Brain microvascular endothelial cell (primary cell): ENCODE results near the gene CYP11A1.

Source experiments
- DNase-seq: peaks from one replicate; pipeline ENCODE4 v3.0.0-alpha.2; 2020
- H3K27ac ChIP-seq: fragments of 250-450 bp; sonication (Bioruptor Pico); 2 replicates; pipeline ENCODE4 v1.5.1; 2020; ENCODE audit warnings: mild to moderate bottlenecking, moderate library complexity
- H3K27me3 ChIP-seq: fragments of 250-450 bp; sonication (Bioruptor Pico); replicated peaks from 2 replicates; pipeline ENCODE4 v1.5.1; 2020; ENCODE audit warnings: mild to moderate bottlenecking
- H3K36me3 ChIP-seq: fragments of 250-450 bp; sonication (Bioruptor Pico); replicated peaks from 2 replicates; pipeline ENCODE4 v1.5.1; 2020; ENCODE audit warnings: mild to moderate bottlenecking
- H3K4me3 ChIP-seq: 2 replicates; pipeline ENCODE4 v1.5.1; 2011; ENCODE audit warnings: low read depth, mild to moderate bottlenecking, control low read depth, low read length, moderate library complexity
- CTCF ChIP-seq: IDR thresholded peaks from 2 replicates; pipeline ENCODE4 v1.5.1; 2011; ENCODE audit warnings: low read depth, mild to moderate bottlenecking, moderate library complexity, low read length, control low read depth, inconsistent platforms; ENCODE audit errors: missing control alignments
- in situ Hi-C: cut with HindIII; loops from 2 replicates; pipeline ENCODE4 v1.10.0; 2017; ENCODE audit warnings: low sequenced_read_pairs, low pct_ligation_motif_present

Gene CYP11A1

DNA sequence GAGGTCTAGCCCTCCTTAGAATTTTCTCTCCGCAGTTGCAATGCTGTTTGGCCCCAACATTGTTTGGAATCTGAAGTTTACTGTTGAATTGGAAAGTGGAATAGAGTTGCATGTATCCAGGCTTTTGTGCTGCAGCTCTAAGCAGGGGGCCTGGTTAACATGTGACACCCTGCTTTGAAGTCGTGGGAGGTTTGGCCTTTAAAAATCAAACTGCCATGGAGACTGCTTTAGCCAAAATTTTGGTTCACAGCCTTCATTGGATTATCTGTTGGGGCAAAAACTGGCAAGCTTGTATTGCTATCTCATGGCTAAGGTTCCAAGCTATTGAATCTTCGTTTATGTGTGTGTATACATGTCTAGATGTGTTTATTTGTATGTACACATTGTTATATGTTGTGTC, 15.8 kb downstream of the CYP11A1 start:
- TF ChIP-seq CTCF = no peak
- Histone ChIP-seq H3K36me3 (no peaks in the 10 kb centered on the region), H3K4me3 (no peak overlapping the region), H3K27ac (no peak overlapping the region), H3K27me3 (no peaks in the 10 kb centered on the region)
- no peak for DNase-seq
- in situ Hi-C loops = loop anchor here (25.0 kb wide), 1 partner anchor 411 kb away; no protein-coding TSS in a partner anchor

DNA sequence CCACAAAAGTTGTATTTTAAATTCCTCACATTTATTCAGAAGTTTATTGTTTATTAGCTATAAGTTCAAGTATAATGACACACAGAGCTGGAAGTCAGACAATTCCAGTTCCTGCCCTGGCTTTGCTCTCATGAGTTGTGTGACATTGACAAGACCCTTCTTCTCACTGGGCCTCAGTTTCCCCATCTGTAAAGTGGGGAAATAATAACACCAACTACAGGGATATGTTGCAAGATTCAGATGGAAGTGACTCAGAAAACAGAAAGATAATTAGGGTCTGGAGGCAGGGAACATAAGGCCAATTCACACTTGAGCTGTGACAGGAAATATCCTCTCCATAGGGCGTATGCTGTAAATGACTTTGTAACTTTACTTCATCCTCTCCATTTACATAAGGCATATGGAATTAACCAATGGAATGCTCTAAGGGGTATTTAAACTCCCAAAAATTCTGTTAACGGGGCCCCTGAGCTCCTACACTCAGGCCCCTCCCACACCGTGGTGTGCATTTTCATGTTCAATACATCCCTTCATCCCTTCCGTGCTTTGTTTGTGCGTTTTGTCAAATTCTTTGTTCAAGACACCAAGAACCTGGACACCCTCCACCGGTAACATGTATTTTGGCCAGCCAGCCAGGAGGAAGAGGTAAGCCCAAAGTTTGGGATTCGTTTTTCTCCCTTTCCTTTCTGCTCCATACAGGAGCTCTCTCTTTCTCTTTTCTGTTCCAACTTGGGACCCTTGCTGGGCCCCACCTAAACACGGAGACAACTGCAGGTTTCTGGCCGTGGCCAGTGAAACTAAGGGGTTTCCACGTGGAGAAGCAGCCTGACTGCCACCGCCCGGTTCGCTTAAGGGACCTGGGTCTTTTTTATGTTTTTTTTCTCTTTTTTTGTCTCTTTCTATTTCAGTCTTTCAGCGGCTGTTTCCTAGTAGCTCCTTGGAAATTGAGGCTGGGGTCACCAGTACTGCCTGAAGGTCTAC, 16.9 kb downstream of the CYP11A1 start:
- H3K4me3 ChIP-seq = no peak overlapping the region
- in situ Hi-C loops = loop anchor here (25.0 kb wide), 1 partner anchor 412 kb away; no protein-coding TSS in a partner anchor
- DNase-seq = no peak
- H3K27ac ChIP-seq = no peak overlapping the region
- H3K36me3 ChIP-seq = no peaks in the 10 kb centered on the region
- TF ChIP-seq CTCF = no peak
- H3K27me3 ChIP-seq = no peaks in the 10 kb centered on the region

DNA sequence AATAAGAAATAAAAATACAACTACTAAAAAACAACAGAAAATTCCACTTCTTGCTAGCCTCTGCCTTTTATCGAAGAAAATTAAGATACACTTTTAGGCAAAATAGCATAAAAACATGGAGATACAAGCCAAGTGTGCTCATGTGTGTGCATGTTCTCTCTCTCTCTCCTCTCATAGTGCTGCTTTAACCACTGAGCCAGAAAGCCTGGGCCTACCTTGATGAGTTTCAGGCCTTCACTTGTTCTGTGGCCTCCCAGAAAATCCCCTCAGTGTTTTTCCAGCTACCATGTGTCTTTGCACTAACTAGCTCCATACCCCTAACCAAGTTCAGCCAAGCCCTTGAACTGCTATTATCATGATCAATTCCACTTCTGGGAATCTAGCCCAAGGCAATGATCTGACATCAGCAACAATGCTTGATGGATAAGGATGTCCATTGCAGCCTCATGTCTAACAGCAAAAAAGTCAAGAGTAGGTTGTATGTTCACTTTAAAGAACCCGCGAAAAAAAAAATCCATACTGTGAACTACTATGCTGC, 18.1 kb downstream of the CYP11A1 start:
- Histone ChIP-seq H3K4me3 (no peak overlapping the region), H3K27ac (no peak overlapping the region), H3K36me3 (no peaks in the 10 kb centered on the region), H3K27me3 (no peaks in the 10 kb centered on the region)
- DNase-seq = no peak
- in situ Hi-C loops = no loop called here
- no peak for TF ChIP-seq CTCF

GRCh38 chr15:74347757-74348250, 19.6 kb downstream of the CYP11A1 start:
- no peak for DNase-seq
- Histone ChIP-seq H3K36me3 (no peaks in the 10 kb centered on the region), H3K4me3 (no peak overlapping the region), H3K27ac (no peak overlapping the region), H3K27me3 (no peaks in the 10 kb centered on the region)
- no peak for TF ChIP-seq CTCF
- in situ Hi-C loops = no loop called here

DNA sequence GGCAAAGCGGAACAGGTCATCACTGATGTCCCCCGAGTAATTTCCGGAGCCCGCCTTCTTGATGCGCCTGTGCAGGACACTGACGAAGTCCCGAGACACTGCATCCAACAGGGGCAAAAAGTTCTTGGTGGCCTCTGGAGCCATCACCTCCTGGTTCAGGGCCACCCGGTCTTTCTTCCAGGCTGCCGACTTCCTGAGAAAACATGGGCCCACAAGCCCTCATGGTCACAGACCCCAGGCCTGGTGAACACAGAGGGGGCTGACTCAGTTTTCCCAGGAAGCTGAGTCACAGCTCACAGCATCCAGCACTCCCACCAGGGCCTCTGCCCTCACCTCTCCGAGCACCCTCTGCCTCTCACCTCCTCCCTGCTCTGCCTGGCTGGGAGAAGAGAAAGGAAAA, 22.4 kb downstream of the CYP11A1 start:
- H3K4me3 ChIP-seq = no peak overlapping the region
- no peak for TF ChIP-seq CTCF
- DNase-seq = peak; percentile 41
- in situ Hi-C loops = no loop called here
- H3K27ac ChIP-seq = peak overlapping the region; percentile 28
- no peaks in the 10 kb centered on the region for H3K27me3 ChIP-seq
- no peaks in the 10 kb centered on the region for H3K36me3 ChIP-seq
